Measurements from ENCODE around the gene DCST1. TPM values are rescaled to one million over a fixed set of nuclear protein-coding genes. Genes with fewer than 3 reads are reported as not detected.

Gene DCST1
- polyA plus RNA-seq, 1 experiment, result not detected

DNA sequence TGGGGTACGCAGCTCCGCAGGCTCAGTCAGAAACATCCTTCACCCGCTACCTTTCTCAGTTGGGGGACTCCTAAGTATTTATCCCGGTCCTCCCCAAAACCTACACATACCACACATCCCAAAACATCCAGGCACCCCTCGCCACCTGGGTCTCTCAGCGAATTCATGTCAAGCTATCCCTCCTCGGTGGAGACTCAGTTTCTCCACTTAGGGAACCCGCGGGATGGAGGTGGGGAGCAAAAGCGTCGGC lies 32.3 kb upstream of the DCST1 start:
- POLR2A ChIA-PET, result no interaction called here

DNA sequence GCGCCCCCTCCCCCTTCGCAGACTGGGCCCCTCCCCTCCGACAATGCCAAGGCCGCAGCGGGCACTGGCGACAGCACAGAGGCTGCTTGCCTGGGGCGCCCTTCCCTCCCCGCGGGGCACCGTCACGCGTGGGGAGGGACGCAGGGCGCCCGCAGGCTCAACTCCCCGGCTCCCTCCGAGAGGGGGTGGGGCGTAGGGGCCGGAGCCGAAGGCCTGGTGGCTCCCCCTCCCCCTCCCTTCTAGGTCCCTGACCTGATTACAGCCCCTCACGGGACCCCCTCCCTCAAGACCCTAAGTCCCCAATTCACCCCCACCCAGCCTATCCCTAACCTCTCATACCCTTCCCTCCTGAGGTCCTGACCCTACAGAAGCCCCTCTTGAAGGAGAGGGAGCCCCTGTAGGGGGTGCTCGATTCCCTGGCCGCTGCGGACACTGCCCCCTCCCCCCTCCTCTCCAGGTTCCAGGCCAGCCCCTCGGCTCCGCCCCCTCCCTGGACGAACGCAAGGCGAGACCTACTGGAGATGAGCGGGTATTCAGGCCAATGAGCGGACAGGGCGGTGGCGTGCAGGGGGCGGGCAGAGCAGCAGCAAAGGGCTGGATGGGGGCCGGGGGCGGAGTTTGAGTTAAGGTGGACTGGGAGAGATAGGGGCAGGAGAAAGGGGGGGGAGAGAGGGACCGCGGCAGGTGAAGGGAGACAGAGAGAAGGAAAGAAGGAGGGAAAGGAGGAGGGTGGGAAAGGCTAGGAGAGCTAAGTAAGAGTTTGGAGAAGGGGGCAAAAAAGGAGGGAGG lies 31.8 kb upstream of the DCST1 start:
- ChIA-PET CTCF (interaction anchor here (0.5 to 8.3 kb wide), 6 partner anchors 14 to 966 kb away, joined by 3 to 74 read pairs (median 4); partner anchors contain the start of gene PBXIP1), POLR2A (no interaction called here)
- TF ChIP-seq, protein P1, sequence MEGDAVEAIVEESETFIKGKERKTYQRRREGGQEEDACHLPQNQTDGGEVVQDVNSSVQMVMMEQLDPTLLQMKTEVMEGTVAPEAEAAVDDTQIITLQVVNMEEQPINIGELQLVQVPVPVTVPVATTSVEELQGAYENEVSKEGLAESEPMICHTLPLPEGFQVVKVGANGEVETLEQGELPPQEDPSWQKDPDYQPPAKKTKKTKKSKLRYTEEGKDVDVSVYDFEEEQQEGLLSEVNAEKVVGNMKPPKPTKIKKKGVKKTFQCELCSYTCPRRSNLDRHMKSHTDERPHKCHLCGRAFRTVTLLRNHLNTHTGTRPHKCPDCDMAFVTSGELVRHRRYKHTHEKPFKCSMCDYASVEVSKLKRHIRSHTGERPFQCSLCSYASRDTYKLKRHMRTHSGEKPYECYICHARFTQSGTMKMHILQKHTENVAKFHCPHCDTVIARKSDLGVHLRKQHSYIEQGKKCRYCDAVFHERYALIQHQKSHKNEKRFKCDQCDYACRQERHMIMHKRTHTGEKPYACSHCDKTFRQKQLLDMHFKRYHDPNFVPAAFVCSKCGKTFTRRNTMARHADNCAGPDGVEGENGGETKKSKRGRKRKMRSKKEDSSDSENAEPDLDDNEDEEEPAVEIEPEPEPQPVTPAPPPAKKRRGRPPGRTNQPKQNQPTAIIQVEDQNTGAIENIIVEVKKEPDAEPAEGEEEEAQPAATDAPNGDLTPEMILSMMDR (IDR thresholded peaks at IDR 0.05; ENCODE audit: insufficient read depth, low read depth, low read length), result peak; percentile 80
- Histone ChIP-seq H3K36me3 (ENCODE audit: control insufficient read depth, insufficient read depth, low read length) (no peaks in the 10 kb centered on the region; the same call in 1 of the 2 replicates), H3K4me3 (ENCODE audit: low read depth, low read length) (peak overlapping the region; percentile 64), H3K27me3 (ENCODE audit: control insufficient read depth, insufficient read depth, low read length) (no peaks in the 10 kb centered on the region)
- DNase-seq (ENCODE audit: low read depth), result peak; percentile 91

More for the DNA sequence above, 32.3 kb upstream of the DCST1 start:
- H3K27me3 ChIP-seq (ENCODE audit: control insufficient read depth, insufficient read depth, low read length), result no peaks in the 10 kb centered on the region
- H3K4me3 ChIP-seq (ENCODE audit: low read depth, low read length), result peak overlapping the region; percentile 64
- TF ChIP-seq, protein P1 (IDR thresholded peaks at IDR 0.05; ENCODE audit: insufficient read depth, low read depth, low read length), result no peak
- H3K36me3 ChIP-seq (ENCODE audit: control insufficient read depth, insufficient read depth, low read length), result no peaks in the 10 kb centered on the region; the same call in 1 of the 2 replicates
- CTCF ChIA-PET, result interaction anchor here (0.5 to 8.3 kb wide), 6 partner anchors 14 to 967 kb away, joined by 3 to 74 read pairs (median 4); partner anchors contain the start of gene PBXIP1
- DNase-seq (ENCODE audit: low read depth), result no peak

DNA sequence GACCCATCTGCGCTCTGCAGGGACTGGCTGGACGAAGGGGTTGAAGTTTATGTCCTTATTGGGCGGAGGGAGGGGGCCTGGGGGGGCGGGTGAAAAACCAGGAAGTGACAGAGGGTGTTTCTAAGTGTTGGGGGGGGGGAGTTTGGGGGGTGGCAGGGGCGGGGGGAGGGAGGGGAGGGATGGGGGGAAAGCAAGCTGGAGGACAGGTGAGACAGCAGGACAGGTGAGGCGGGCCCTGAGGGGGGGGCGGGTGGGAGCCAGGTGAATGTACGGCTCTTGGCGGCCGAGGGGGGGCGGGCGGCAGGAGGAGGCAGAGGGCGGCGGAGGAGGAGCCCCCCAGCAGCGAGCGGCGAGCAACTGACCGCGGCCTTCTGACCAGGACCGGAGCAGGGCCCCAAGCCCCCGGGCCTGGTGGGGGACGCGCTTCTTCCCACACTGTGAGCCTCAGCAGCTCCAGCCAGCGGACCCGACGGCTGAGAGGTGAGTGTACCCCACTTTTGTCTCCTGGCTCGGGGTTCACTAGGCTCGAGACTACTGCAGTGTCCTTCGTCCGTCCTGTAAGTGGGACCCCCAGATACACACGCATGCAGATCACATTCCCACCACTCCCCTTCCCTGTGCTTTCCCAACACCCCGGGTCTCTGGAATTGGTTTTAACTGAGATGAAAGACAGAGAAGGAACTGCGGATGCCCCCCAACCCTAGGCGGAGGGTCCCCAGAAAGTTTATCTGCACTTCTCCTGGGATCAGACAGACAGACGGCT lies 31.0 kb upstream of the DCST1 start, which contains the start of gene ZBTB7B:
ZBTB7B (plus strand) TSS at position 339 of the 763 bp plus-strand sequence. CDS start 11,859 bp downstream, outside the sequence.
- ChIA-PET CTCF (interaction anchor here (1.2 to 8.3 kb wide), 2 partner anchors 15 to 30 kb away, joined by 3 to 74 read pairs; no protein-coding TSS in a partner anchor), POLR2A (no interaction called here)
- TF ChIP-seq, protein P1 (IDR thresholded peaks at IDR 0.05; ENCODE audit: insufficient read depth, low read depth, low read length), result no peak

DNA sequence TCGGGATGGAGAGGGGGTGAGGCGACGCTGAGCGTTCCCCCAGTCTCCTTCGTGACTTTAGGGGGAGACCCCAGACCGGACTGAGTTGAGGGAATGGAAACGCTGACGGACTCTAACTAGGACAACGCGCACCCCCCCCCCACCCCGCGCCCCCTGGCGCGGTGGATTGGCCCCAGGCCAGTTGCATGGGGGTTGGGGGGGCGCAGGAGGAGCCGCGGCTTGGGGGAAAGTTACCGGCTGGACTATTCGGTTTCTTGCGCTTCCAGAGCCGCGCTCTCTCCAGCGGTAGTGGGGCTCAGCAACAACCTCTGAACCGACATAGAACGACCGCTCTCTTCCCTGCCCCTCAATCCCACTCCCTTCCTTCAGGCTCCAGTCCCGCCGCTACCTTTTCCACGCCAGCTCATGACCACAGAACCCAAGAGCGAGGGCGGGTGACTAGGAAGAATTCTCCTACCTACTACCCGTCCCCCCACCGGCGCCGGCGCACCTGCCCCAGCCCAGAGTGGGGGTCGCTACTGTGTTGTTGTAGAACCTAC lies 30.3 kb upstream of the DCST1 start:
- DNase-seq (ENCODE audit: low read depth), result no peak
- H3K27me3 ChIP-seq (ENCODE audit: control insufficient read depth, insufficient read depth, low read length), result no peaks in the 10 kb centered on the region
- peaks cover 2% of the 10 kb centered on the region for H3K36me3 ChIP-seq (ENCODE audit: control insufficient read depth, insufficient read depth, low read length)
- peak overlapping the region; percentile 94 for H3K4me3 ChIP-seq (ENCODE audit: low read depth, low read length)
- ChIA-PET CTCF (interaction anchor here (1.2 to 8.3 kb wide), 3 partner anchors 14 to 46 kb away, joined by 3 to 74 read pairs (median 4); no protein-coding TSS in a partner anchor), POLR2A (no interaction called here)
- TF ChIP-seq, protein P1 (IDR thresholded peaks at IDR 0.05; ENCODE audit: insufficient read depth, low read depth, low read length), result no peak

More for the DNA sequence above, 31.0 kb upstream of the DCST1 start, which contains the start of gene ZBTB7B:
- H3K27me3 ChIP-seq (ENCODE audit: control insufficient read depth, insufficient read depth, low read length), result no peaks in the 10 kb centered on the region
- peak within 1 kb of the TSS; percentile 94 for H3K4me3 ChIP-seq (ENCODE audit: low read depth, low read length)
- no peak for DNase-seq (ENCODE audit: low read depth)
- H3K36me3 ChIP-seq (ENCODE audit: control insufficient read depth, insufficient read depth, low read length), result peaks cover 2% of the 10 kb centered on the region; the same call in 1 of the 2 replicates

All from BJ (cell line).